Activated T-helper 2 cell treated with anti-CD3 and anti-CD28 coated beads, Interferon-gamma antibody, Interleukin-2, Interleukin-4, amounts not matched to agents 10 μg/mL and 5 μg/mL and 100 μg/mL, durations not matched to agents 14 hours and 24 hours and 36 hours (primary cell): ENCODE data around the gene ZBED6. TPM values are rescaled to one million over a fixed set of nuclear protein-coding genes. Genes with fewer than 3 reads are reported as not detected.
"Not testable (repeated sequence)": the region's sequence is repeated elsewhere in the genome, so short reads cannot be mapped to it uniquely, and the experiment has no call there.

Source experiments
- DNase-seq: peaks from one replicate; pipeline ENCODE4 v3.0.0; 2021; ENCODE audit warnings: low spot score
- H3K27ac Mint-ChIP-seq: one replicate; pipeline ENCODE4 v1.8.0; 2021; ENCODE audit warnings: mixed read lengths
- H3K27me3 Mint-ChIP-seq: one replicate; pipeline ENCODE4 v1.8.0; 2021; ENCODE audit warnings: low read depth, mixed read lengths
- H3K36me3 Mint-ChIP-seq: one replicate; pipeline ENCODE4 v1.8.0; 2021; ENCODE audit warnings: low read depth, mixed read lengths
- H3K4me1 Mint-ChIP-seq: one replicate; pipeline ENCODE4 v1.8.0; 2021; ENCODE audit warnings: low read depth, mixed read lengths
- H3K4me3 Mint-ChIP-seq: one replicate; pipeline ENCODE4 v1.8.0; 2021; ENCODE audit warnings: low read depth, mild to moderate bottlenecking, moderate library complexity, mixed read lengths
- H3K9me3 Mint-ChIP-seq: one replicate; pipeline ENCODE4 v1.8.0; 2021; ENCODE audit warnings: mixed read lengths
- intact Hi-C: fragments of 100-400 bp; cut with micrococcal nuclease; formaldehyde crosslinking; loops from one replicate; pipeline ENCODE4 v1.15.1; 2023
- total RNA-seq: library from RNA; stranded (reverse); gene quantifications from 2 replicates; pipeline ENCODE4 v1.2.3, GENCODE V29; 2022

The ZBED6 gene
- total RNA-seq, 1 donor from 2014 or later = 21.9 TPM

- Mint-ChIP-seq H3K9me3 (no peaks in the 10 kb centered on the region), H3K27me3 (no peaks in the 10 kb centered on the region), H3K4me3 (no peak overlapping the region), H3K27ac (no peak overlapping the region), H3K4me1 (peaks cover 4% of the 10 kb centered on the region), H3K36me3 (peaks cover 69% of the 10 kb centered on the region)
- no peak for DNase-seq
- intact Hi-C loops = no loop called here
Observed at GRCh38 chr1:203823306-203823705, 27.9 kb downstream of the ZBED6 start.

GRCh38 chr1:203826175-203826574 lies 30.8 kb downstream of the ZBED6 start:
- no peaks in the 10 kb centered on the region for H3K27me3 Mint-ChIP-seq
- H3K4me3 Mint-ChIP-seq = no peak overlapping the region
- no peak overlapping the region for H3K27ac Mint-ChIP-seq
- intact Hi-C loops = no loop called here
- H3K36me3 Mint-ChIP-seq = peaks cover 72% of the 10 kb centered on the region
- H3K4me1 Mint-ChIP-seq = peaks cover 4% of the 10 kb centered on the region
- H3K9me3 Mint-ChIP-seq = no peaks in the 10 kb centered on the region
- DNase-seq = no peak

- intact Hi-C loops = no loop called here
- no peak for DNase-seq
- no peak overlapping the region for H3K27ac Mint-ChIP-seq
- H3K4me3 Mint-ChIP-seq = no peak overlapping the region
- H3K27me3 Mint-ChIP-seq = no peaks in the 10 kb centered on the region
- H3K36me3 Mint-ChIP-seq = peaks cover 64% of the 10 kb centered on the region
- peaks cover 4% of the 10 kb centered on the region for H3K4me1 Mint-ChIP-seq
- H3K9me3 Mint-ChIP-seq = no peaks in the 10 kb centered on the region
Observed at GRCh38 chr1:203828002-203828401, 32.6 kb downstream of the ZBED6 start.

GRCh38 chr1:203828503-203828902 lies 33.1 kb downstream of the ZBED6 start:
- Mint-ChIP-seq H3K27me3 (no peaks in the 10 kb centered on the region), H3K36me3 (peaks cover 60% of the 10 kb centered on the region), H3K9me3 (no peaks in the 10 kb centered on the region), H3K4me1 (peaks cover 4% of the 10 kb centered on the region), H3K27ac (no peak overlapping the region), H3K4me3 (no peak overlapping the region)
- no peak for DNase-seq
- intact Hi-C loops = no loop called here

GRCh38 chr1:203829247-203829646 lies 33.8 kb downstream of the ZBED6 start:
- H3K27ac Mint-ChIP-seq, DNase-seq, H3K27me3 Mint-ChIP-seq, H3K4me1 Mint-ChIP-seq, H3K4me3 Mint-ChIP-seq, intact Hi-C loops, H3K9me3 Mint-ChIP-seq: not testable (repeated sequence)
- H3K36me3 Mint-ChIP-seq = peaks cover 61% of the 10 kb centered on the region

GRCh38 chr1:203835476-203835875 lies 40.1 kb downstream of the ZBED6 start:
- DNase-seq = no peak
- H3K27ac Mint-ChIP-seq = no peak overlapping the region
- H3K4me1 Mint-ChIP-seq = no peaks in the 10 kb centered on the region
- no peaks in the 10 kb centered on the region for H3K27me3 Mint-ChIP-seq
- intact Hi-C loops = no loop called here
- H3K9me3 Mint-ChIP-seq = no peaks in the 10 kb centered on the region
- H3K36me3 Mint-ChIP-seq = peaks cover 60% of the 10 kb centered on the region
- no peak overlapping the region for H3K4me3 Mint-ChIP-seq

- no peak for DNase-seq
- Mint-ChIP-seq H3K4me1 (no peaks in the 10 kb centered on the region), H3K36me3 (peaks cover 70% of the 10 kb centered on the region), H3K27ac (no peak overlapping the region), H3K27me3 (no peaks in the 10 kb centered on the region), H3K9me3 (no peaks in the 10 kb centered on the region), H3K4me3 (no peak overlapping the region)
- intact Hi-C loops = no loop called here
Observed at GRCh38 chr1:203839081-203839480, 43.7 kb downstream of the ZBED6 start.

- Mint-ChIP-seq H3K9me3 (no peaks in the 10 kb centered on the region), H3K27ac (no peak overlapping the region), H3K4me3 (no peak overlapping the region), H3K36me3 (peaks cover 73% of the 10 kb centered on the region), H3K27me3 (no peaks in the 10 kb centered on the region), H3K4me1 (no peaks in the 10 kb centered on the region)
- DNase-seq = no peak
- intact Hi-C loops = no loop called here
Observed at GRCh38 chr1:203840208-203840808, 44.9 kb downstream of the ZBED6 start.

GRCh38 chr1:203842559-203842876 lies 47.1 kb downstream of the ZBED6 start:
- no peaks in the 10 kb centered on the region for H3K9me3 Mint-ChIP-seq
- intact Hi-C loops = no loop called here

GRCh38 chr1:203843435-203843834 lies 48.0 kb downstream of the ZBED6 start:
- Mint-ChIP-seq H3K4me3 (no peak overlapping the region), H3K36me3 (peaks cover 78% of the 10 kb centered on the region), H3K4me1 (no peaks in the 10 kb centered on the region), H3K9me3 (no peaks in the 10 kb centered on the region), H3K27me3 (no peaks in the 10 kb centered on the region), H3K27ac (no peak overlapping the region)
- intact Hi-C loops = no loop called here
- no peak for DNase-seq

More at GRCh38 chr1:203842559-203842876, 47.1 kb downstream of the ZBED6 start:
- Mint-ChIP-seq H3K4me3 (no peak overlapping the region), H3K36me3 (peaks cover 80% of the 10 kb centered on the region), H3K4me1 (no peaks in the 10 kb centered on the region), H3K27ac (no peak overlapping the region), H3K27me3 (no peaks in the 10 kb centered on the region)
- no peak for DNase-seq

Other genes with a start within 250 kb of the ZBED6 start
- gene ATP2B4, start 168.8 kb upstream of the ZBED6 start, total RNA-seq = 50.3 and 50.8 TPM in 2 replicates
- 14.2 and 14.9 TPM in 2 replicates for gene LAX1, start 30.4 kb upstream of the ZBED6 start, total RNA-seq
- gene ZC3H11A, start within 50 bp of the ZBED6 start, total RNA-seq = 82.8 and 86.6 TPM in 2 replicates
- 240 and 255 TPM in 2 replicates for gene SNRPE, start 66.0 kb downstream of the ZBED6 start, total RNA-seq